Uterus (tissue), 4 donors: ENCODE measurements around the gene HPCAL4. TPM values are rescaled to one million over a fixed set of nuclear protein-coding genes. Genes with fewer than 3 reads are reported as not detected.

ENCODE experiments used
- DNase-seq, 2 donors: peaks; one replicate each; pipeline ENCODE4 v3.0.0-alpha.2; 2019 to 2020
- H3K27ac ChIP-seq, 2 donors: fragments of 200-600 bp; sonication (generic); 1 replicate in 1 of 2; 2 replicates in 1 of 2; pipeline ENCODE4 v1.5.1; 2016 to 2018
- H3K27me3 ChIP-seq, 2 donors: fragments of 200-600 bp; sonication (generic); one replicate each; pipeline ENCODE4 v1.5.1; 2018 to 2019; ENCODE audit warnings: control low read depth in 1 of 2
- H3K36me3 ChIP-seq, 2 donors: fragments of 200-600 bp; sonication (generic); one replicate each; pipeline ENCODE4 v1.5.1; 2019; ENCODE audit warnings: control low read depth in 1 of 2
- H3K4me1 ChIP-seq, 2 donors: fragments of 200-600 bp; sonication (generic); one replicate each; pipeline ENCODE4 v1.5.1; 2018 to 2019; ENCODE audit warnings: control low read depth in 1 of 2
- H3K4me3 ChIP-seq, 2 donors: fragments of 200-600 bp; sonication (generic); 1 replicate in 1 of 2; 2 replicates in 1 of 2; pipeline ENCODE4 v1.5.1; 2018 to 2019; ENCODE audit warnings: mild to moderate bottlenecking in 1 of 2
- H3K9me3 ChIP-seq, 2 donors: fragments of 200-600 bp; sonication (generic); one replicate each; pipeline ENCODE4 v1.5.1; 2019; ENCODE audit warnings: control low read depth in 1 of 2
- CTCF ChIP-seq, 4 experiments: fragments of 200-600 bp in 2 of 4; fragments of 450-650 bp in 2 of 4; sonication (generic) in 2 of 4; IDR thresholded peaks; one replicate each; pipeline ENCODE4 v1.5.1; 2016 to 2019; ENCODE audit warnings: antibody characterized with exemption in 4 of 4, mild to moderate bottlenecking in 2 of 4, moderate library complexity in 1 of 4
- POLR2A ChIP-seq, 2 donors: fragments of 450-650 bp; IDR thresholded peaks; one replicate each; pipeline ENCODE4 v1.6.1; 2016; ENCODE audit warnings: antibody characterized with exemption in 2 of 2, mild to moderate bottlenecking in 1 of 2, moderate library complexity in 1 of 2
- intact Hi-C: fragments of 100-400 bp; cut with DNase I; formaldehyde crosslinking; loops from one replicate; pipeline ENCODE4 v1.15.1; 2023; ENCODE audit warnings: low total_unique reads
- total RNA-seq, 4 donors: library from RNA; depleted of rRNA in 3 of 4; stranded (reverse); fragments of >200 nt in 3 of 4; gene quantifications; one replicate each; pipeline versions ENCODE4 v1.1.0 to v1.2.4, GENCODE V29; 2014 to 2023
- donor health status: DM: yes; HTN: yes; CAD: no.

Gene HPCAL4
- total RNA-seq, 4 donors from 2014 or later = 0.24 to 3.9 TPM; not detected in 2

GRCh38 chr1:39663559-39663958 lies 27.7 kb downstream of the HPCAL4 start:
- no peaks in the 10 kb centered on the region for H3K27me3 ChIP-seq
- no peak overlapping the region for H3K27ac ChIP-seq
- no peaks in the 10 kb centered on the region for H3K4me1 ChIP-seq
- TF ChIP-seq POLR2A (IDR thresholded peaks at IDR 0.05) (no peak), CTCF (IDR thresholded peaks at IDR 0.05) (no peak)
- no peak overlapping the region for H3K4me3 ChIP-seq
- DNase-seq = no peak
- intact Hi-C loops = no loop called here
- no peaks in the 10 kb centered on the region for H3K36me3 ChIP-seq
- no peaks in the 10 kb centered on the region for H3K9me3 ChIP-seq

- H3K27me3 ChIP-seq = no peaks in the 10 kb centered on the region
- H3K36me3 ChIP-seq = no peaks in the 10 kb centered on the region
- no peaks in the 10 kb centered on the region for H3K9me3 ChIP-seq
- no peak overlapping the region for H3K27ac ChIP-seq
- H3K4me1 ChIP-seq = no peaks in the 10 kb centered on the region
- no peak for DNase-seq
- H3K4me3 ChIP-seq = no peak overlapping the region
- TF ChIP-seq POLR2A (IDR thresholded peaks at IDR 0.05) (no peak), CTCF (IDR thresholded peaks at IDR 0.05) (no peak)
- intact Hi-C loops = no loop called here
Measured at GRCh38 chr1:39662861-39663260, 28.4 kb downstream of the HPCAL4 start.

- no peak for TF ChIP-seq POLR2A (IDR thresholded peaks at IDR 0.05)
- TF ChIP-seq CTCF (IDR thresholded peaks at IDR 0.05) = no peak
- no peaks in the 10 kb centered on the region for H3K36me3 ChIP-seq
- H3K4me3 ChIP-seq = no peak overlapping the region
- H3K27ac ChIP-seq = no peak overlapping the region
- H3K9me3 ChIP-seq = no peaks in the 10 kb centered on the region
- no peaks in the 10 kb centered on the region for H3K4me1 ChIP-seq
- intact Hi-C loops = no loop called here
- no peak for DNase-seq
- no peaks in the 10 kb centered on the region for H3K27me3 ChIP-seq
Measured at GRCh38 chr1:39659538-39659937, 31.7 kb downstream of the HPCAL4 start.

- no peaks in the 10 kb centered on the region for H3K36me3 ChIP-seq
- H3K9me3 ChIP-seq = no peaks in the 10 kb centered on the region
- TF ChIP-seq CTCF (IDR thresholded peaks at IDR 0.05) (no peak), POLR2A (IDR thresholded peaks at IDR 0.05) (no peak)
- no peak overlapping the region for H3K27ac ChIP-seq
- no peaks in the 10 kb centered on the region for H3K27me3 ChIP-seq
- intact Hi-C loops = no loop called here
- DNase-seq = no peak
- no peak overlapping the region for H3K4me3 ChIP-seq
- no peaks in the 10 kb centered on the region for H3K4me1 ChIP-seq
Measured at GRCh38 chr1:39659110-39659509, 32.1 kb downstream of the HPCAL4 start.

- Histone ChIP-seq H3K4me3 (no peak overlapping the region), H3K4me1 (no peaks in the 10 kb centered on the region), H3K27ac (no peak overlapping the region), H3K36me3 (no peaks in the 10 kb centered on the region), H3K9me3 (no peaks in the 10 kb centered on the region), H3K27me3 (no peaks in the 10 kb centered on the region)
- intact Hi-C loops = no loop called here
- DNase-seq = peak; percentile 50 to 74
- TF ChIP-seq CTCF (IDR thresholded peaks at IDR 0.05) (peak; percentile 49 to 63 (median 60)), POLR2A (IDR thresholded peaks at IDR 0.05) (no peak)
Measured at GRCh38 chr1:39657923-39658485, 33.2 kb downstream of the HPCAL4 start.
